GM21381 (cell line): ENCODE measurements around the gene LGALS16.
"Not testable (repeated sequence)": the region's sequence is repeated elsewhere in the genome, so short reads cannot be mapped to it uniquely, and the experiment has no call there.

Source experiments
- ATAC-seq: cut with Tn5 transposase; IDR thresholded peaks from one replicate; pipeline ENCODE4 v1.9.1; 2021; ENCODE audit warnings: mild to moderate bottlenecking, moderate library complexity; ENCODE audit not compliant: unreplicated experiment

LGALS16 gene

DNA sequence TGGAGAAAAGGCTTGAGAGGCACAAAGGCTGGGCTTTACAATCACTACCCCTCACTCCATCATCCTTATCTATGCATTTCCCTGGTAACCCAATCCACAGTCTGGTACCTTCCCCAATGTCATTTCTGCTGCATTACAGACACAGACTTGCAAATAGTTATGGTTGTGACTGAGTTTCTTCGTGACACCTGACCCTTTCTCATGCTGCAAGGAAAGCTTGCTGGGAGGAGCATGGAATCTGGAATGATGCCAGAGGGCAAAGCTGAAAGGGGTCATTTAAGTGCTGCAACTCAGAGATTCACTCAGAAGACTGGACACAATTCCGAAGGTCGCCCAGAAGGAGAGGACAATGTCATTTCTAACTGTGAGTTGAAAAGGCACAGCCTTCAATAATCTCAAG, at the start of gene LGALS16:
TSS of gene LGALS16 (plus strand) at position 301 of the 400 bp plus-strand sequence. CDS start at position 350, 49 bp downstream.
- ATAC-seq: no peak

DNA sequence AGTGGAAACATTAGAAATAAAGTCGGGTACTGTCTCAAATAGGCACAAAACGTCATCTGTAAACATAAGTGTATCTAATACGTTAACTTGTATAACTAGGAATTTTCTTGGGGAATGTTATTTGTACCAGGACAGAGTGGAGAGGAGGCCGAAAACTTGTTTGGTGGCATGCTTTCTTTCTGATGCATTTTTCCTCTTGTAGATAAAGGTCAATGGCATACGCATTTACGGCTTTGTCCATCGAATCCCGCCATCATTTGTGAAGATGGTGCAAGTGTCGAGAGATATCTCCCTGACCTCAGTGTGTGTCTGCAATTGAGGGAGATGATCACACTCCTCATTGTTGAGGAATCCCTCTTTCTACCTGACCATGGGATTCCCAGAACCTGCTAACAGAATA, 48.7 kb upstream of the LGALS16 start:
- no peak for ATAC-seq

- ATAC-seq: no peak
These were observed 48.2 kb upstream of the LGALS16 start for GRCh38 chr19:39607561-39607960.

- ATAC-seq: no peak
These were observed 42.1 kb upstream of the LGALS16 start for GRCh38 chr19:39613597-39613996.

DNA sequence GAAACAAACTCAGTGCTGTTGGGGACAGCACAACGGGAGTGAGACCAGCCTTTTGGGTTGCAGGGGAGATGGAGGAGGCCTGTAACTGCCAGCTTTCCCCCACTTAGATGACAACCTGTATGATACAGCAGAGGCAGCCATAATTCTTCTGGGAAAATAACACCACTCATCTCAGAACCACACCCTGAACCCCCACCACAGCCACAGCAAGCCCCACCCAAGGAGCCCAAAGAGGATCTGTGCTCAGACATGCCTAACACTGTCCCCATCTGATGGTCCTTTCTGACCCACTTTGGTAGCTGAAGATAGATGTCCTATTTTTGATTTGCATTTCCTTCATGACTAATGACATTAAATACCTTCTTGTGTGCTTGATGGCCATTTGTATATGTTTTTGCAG, 38.0 kb upstream of the LGALS16 start:
- ATAC-seq: no peak

- no peak for ATAC-seq
These were observed 31.8 kb upstream of the LGALS16 start for GRCh38 chr19:39623946-39624345.

DNA sequence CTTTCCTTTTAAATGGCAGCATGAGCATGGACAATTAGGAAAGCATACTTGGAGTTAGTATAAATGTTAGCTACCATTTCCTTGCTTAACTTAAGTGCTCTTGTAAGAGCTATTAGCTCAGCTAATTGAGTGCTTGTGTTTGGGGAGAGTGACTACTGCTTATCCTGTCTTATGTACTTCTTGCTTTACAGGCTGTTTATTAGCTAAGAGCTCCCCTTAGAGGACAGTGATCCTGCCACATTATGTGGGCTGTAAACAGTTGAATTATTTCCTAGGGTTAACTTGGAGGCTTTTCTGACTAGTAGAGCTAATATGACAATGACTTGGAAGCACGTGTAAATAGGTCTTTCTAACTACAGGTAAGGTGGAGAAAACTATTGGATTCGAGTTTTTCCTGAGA, 28.1 kb upstream of the LGALS16 start:
- ATAC-seq: not testable (repeated sequence)

GRCh38 chr19:39631178-39631577, 24.5 kb upstream of the LGALS16 start:
- no peak for ATAC-seq

DNA sequence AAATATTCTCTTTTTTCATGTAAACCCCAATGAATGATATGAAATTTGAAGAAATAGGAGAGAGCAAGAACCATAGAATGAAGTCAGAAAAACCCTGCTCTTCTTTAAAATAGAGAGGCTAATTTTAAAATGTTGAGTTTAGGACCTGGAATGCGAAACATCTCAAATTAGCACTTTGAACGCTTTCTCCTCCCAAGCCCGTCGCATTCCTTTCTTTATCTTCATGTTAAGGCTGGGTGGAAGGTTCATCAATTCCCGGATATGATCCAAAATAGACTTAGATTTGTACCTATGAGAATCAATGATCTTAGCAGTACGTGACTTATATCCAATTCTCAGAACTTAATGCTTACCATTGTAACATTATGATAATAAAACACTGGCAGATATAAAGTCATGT, 24.1 kb upstream of the LGALS16 start:
- ATAC-seq: no peak

DNA sequence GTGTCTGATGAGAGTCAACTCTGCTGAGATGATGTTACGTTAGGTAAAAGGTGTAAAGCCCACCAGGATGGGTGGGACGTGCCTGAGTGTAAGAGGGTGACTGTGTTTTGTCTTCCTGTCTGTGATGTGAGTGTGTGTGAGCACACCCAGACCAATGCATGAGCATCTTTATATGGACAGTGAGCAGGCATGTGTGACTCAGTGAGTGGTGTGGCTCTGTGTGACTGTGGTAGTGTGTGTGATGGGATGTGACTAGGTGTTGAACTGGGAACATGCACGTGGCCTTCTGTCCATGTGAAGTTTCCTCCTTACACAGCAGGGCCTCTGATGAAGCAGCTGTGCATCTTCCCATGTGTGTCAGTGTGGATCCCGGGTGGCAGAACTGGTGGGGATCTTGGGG, 17.8 kb upstream of the LGALS16 start:
- no peak for ATAC-seq

GRCh38 chr19:39641773-39642172, 13.9 kb upstream of the LGALS16 start:
- no peak for ATAC-seq

DNA sequence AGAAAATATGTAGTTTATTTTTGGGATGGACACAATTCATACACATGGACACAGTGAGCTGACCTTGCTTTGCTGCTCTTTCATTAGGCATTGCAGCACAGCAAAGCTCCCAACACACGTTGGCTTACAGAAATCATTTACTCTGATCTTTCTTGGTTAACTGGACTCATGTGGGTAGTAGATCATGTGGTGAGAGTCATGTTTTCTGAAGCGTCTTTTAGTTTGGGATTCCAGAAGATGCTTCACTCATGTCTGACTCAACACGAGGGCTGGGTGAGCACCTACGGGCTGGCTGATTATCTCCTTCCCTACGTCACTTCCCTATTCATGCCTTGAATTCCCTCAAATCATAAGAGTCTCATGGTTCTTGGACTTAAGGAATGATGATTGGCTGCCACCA, 12.1 kb upstream of the LGALS16 start:
- ATAC-seq: no peak

DNA sequence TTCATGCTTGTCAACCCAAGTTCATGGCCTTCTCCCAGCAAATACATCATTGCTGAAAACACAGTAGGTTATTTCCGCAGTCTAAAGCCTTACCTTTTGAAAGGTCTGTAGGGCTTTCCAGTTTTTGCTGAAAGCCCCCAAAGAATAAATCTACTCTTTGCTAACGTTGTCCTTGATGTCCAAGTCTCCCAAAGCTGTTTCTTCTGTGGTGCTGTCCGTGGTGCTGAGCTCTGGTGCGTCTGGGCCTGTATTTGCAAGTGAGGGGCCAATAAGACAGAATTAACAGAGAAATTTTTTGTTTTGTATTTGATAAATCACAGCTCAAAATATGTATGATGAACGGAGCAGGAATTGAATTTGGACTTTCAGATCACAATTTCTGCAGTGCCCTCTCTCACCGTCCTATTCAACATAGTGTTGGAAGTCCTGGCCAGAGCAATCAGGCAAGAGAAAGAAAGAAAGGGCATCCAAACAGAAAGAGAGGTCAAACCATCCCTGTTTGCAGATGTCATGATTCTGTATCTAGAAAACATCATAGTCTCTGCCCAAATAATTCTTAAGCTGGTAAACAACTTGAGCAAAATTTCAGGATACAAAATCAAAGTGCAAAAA, 9.8 kb upstream of the LGALS16 start:
- ATAC-seq: no peak

DNA sequence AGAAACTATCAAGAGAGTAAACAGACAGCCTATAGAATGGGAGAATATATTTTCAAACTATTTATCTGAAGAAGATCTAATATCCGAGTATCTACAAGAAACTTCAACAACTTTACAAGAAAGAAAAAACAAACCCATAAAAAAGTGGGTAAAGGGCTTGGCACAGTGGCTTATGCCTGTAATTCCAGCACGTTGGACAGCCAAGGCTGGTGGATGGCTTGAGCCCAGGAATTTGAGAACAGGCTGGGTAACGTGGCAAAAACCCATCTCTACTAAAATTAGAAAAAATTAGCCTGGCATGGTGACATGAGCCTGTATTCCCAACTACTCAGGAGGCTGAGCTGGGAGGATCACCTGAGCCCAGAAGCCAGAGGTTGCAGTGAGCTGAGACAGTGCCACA, 7.8 kb upstream of the LGALS16 start:
- ATAC-seq: no peak

- no peak for ATAC-seq
These were observed 4.1 kb downstream of the LGALS16 start for GRCh38 chr19:39659791-39660190.

GRCh38 chr19:39660661-39661060, 4.9 kb downstream of the LGALS16 start:
- no peak for ATAC-seq

DNA sequence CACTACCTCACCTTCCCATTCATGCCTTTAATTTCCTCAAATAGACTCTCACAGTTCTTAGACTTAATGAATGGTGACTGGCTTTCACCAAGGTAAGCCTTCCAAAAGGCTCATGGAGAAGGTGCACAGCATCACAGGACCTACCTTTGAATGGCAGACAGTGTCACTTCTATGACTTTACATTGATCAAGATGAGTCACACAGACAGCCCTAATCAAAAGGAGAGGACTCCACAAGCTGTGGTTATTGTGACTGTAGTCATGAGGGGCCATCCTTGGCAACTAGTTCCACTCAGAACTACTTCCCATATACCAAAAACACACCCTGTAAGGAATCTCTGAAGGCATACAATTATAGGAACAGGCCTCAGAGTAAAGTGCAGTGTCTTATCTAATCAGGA, 5.9 kb downstream of the LGALS16 start:
- no peak for ATAC-seq

DNA sequence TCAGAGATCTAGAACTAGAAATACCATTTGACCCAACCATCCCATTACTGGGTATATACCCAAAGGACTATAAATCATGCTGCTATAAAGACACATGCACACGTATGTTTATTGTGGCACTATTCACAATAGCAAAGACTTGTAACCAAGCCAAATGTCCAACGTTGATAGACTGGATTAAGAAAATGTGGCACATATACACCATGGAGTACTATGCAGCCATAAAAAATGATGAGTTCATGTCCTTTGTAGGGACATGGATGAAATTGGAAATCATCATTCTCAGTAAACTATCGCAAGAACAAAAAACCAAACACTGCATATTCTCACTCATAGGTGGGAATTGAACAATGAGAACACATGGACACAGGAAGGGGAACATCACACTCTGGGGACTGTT, 14.1 kb downstream of the LGALS16 start:
- ATAC-seq: not testable (repeated sequence)

DNA sequence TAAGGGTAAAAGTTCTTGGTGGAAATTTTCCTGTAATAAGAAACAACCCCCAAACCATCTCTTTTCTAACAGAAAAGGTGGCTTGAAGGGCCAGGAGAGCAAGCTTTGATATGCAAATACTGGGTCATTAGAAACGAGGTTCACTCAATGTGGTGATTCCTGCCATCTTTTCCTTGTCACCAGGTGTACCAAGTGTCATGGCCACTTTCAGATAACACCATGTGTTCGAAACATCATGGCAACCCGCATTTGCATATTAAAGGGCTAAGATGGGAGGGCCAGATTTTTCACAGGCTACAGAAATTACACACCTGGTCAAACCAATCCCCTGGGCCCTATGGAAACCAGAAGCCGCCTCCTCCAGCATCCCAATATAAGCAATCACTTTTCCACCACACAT, 15.3 kb downstream of the LGALS16 start:
- no peak for ATAC-seq

- ATAC-seq: no peak
These were observed 16.1 kb downstream of the LGALS16 start for GRCh38 chr19:39671739-39672363.

DNA sequence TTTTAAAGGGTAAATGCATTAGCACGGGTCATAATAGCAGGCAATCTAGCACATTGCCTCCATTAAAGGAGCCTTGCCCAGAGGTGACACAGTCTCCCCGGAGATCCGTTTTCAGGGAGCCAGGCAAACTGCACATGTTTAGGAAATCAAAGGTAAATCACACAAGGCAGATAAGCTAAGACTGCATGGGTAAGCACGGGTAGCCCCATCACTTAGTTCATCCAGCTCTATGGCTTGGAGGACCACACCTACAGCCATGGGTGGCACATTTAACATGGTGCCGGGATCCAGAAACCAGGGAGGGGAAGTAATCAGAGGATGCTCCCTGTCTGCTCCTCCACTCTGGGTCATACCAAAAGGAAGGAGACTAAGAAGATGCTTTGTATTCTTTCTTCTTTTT, 16.8 kb downstream of the LGALS16 start:
- no peak for ATAC-seq

GRCh38 chr19:39673862-39674261, 18.1 kb downstream of the LGALS16 start:
- ATAC-seq: not testable (repeated sequence)

GRCh38 chr19:39676004-39676403, 20.3 kb downstream of the LGALS16 start:
- no peak for ATAC-seq
